Esophagus muscularis mucosa (tissue), 3 donors: Measurements from ENCODE around the gene SLC25A31.

Experiments used
- CTCF ChIP-seq, 3 experiments: fragments of 200-600 bp in 2 of 3; fragments of 450-650 bp in 1 of 3; sonication (generic) in 2 of 3; IDR thresholded peaks; one replicate each; pipeline ENCODE4 v1.5.1; 2017 to 2019; ENCODE audit warnings: antibody characterized with exemption in 3 of 3, mild to moderate bottlenecking in 2 of 3, moderate library complexity in 1 of 3
- POLR2AphosphoS5 ChIP-seq, 2 donors: sonication (generic); formaldehyde crosslinking; IDR thresholded peaks; one replicate each; pipeline ENCODE4 v1.6.1; 2017; ENCODE audit warnings: antibody characterized with exemption in 2 of 2

GRCh38 chr4:127799711-127800110 lies 69.5 kb downstream of the SLC25A31 start:
- TF ChIP-seq CTCF (IDR thresholded peaks at IDR 0.05) = no peak
- TF ChIP-seq POLR2AphosphoS5 (IDR thresholded peaks at IDR 0.05) = no peak
